ENCODE measurements around the gene HOXA6.
A peak's percentile ranks its signal among the peaks of the same experiment; 100 is the strongest.

Gene HOXA6

DNA sequence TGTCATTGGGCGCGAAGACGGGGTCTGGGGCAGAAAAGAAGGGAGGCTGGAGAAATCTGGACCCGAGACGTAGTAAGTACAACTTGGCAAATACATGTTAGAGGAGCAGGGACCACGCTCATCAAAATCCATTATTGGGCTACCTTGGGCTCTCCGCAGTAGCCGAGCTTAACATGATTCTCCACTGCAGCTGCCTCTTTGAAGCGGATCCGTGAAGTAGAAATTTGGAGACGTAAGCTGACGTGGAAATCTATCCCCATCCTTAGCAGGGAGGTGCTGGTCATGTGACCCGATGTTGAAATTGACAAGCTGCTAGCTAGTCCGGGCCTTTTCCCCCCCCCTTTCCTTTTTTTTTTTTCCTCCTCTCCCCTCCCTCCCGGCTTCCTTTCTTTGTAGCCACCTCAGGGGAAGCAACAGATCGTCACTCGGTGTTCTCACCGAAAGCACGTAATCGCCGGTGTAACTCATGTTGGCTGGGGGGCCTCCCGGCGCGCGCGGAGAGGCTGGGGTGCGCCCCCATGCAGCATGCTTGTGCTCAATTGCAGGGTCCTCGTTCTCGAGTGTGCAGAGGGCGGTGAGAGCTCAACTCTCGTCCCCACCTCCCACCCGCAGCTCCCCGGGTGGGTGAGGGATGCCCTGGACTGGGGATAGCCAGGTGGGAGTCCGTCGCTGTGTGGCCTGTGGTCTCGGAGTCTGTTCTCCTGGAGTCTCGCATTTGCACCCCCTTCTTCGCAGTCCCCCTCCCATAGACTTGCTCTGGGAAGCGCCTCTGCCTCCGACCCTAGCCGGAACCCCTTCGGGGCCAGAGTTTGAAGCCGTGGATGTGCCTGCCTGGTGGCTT lies 37.7 kb upstream of the HOXA6 start, which contains the start of gene HOXA11:
HOXA11 (minus strand) TSS at position 220 of the 841 bp plus-strand sequence; CDS start at position 132, 88 bp downstream.
- peak within 1 kb of the TSS; percentile 98 for H3K27ac ChIP-seq
- DNase-seq (ENCODE audit: low spot score), result peak; percentile 99
- CTCF ChIA-PET, result interaction anchor here (0.6 to 1.2 kb wide), 3 partner anchors 9 to 497 kb away, joined by 3 to 5 read pairs (median 3); no protein-coding TSS in a partner anchor

DNA sequence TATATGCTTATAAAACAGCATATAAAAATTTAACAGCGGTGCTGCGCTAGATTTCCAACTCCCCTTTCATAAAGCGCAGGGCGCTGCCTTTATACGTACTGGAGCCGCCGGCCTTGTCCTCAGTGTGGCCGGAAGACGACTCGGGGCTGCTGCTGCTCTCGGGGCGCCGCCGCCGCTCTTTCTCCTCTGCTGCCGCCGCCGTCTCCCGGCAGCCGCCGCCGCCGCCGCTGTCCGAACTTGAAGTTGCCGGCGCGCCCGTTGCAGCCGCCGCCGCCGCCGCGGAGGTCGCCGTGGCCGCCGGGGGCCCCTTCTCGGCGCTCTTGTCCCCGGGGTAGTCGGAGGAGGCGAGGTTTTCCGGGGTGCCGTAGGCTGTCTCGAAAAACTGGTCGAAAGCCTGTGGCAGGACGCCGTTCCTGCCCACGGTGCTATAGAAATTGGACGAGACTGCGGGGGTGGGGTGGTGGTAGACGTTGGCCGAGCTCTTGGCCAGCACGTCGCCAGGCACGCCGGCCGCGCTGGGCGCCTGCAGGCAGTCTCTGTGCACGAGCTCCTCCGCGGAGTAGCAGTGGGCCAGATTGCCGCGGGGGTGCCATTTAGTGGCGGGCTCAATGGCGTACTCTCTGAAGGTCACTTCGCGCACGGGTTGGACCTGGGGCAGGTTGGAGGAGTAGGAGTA lies 36.9 kb upstream of the HOXA6 start:
- TF ChIP-seq, protein P1, sequence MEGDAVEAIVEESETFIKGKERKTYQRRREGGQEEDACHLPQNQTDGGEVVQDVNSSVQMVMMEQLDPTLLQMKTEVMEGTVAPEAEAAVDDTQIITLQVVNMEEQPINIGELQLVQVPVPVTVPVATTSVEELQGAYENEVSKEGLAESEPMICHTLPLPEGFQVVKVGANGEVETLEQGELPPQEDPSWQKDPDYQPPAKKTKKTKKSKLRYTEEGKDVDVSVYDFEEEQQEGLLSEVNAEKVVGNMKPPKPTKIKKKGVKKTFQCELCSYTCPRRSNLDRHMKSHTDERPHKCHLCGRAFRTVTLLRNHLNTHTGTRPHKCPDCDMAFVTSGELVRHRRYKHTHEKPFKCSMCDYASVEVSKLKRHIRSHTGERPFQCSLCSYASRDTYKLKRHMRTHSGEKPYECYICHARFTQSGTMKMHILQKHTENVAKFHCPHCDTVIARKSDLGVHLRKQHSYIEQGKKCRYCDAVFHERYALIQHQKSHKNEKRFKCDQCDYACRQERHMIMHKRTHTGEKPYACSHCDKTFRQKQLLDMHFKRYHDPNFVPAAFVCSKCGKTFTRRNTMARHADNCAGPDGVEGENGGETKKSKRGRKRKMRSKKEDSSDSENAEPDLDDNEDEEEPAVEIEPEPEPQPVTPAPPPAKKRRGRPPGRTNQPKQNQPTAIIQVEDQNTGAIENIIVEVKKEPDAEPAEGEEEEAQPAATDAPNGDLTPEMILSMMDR (conservative IDR thresholded peaks at IDR 0.05; ENCODE audit: low read depth), result no peak
- CTCF ChIA-PET, result interaction anchor here (0.6 to 1.3 kb wide), 6 partner anchors 8 to 53 kb away, joined by 3 to 5 read pairs (median 3); no protein-coding TSS in a partner anchor
- POLR2A ChIA-PET (ENCODE audit: low non-redundant PET), result interaction anchor here (1.1 kb wide), 1 partner anchor 12 kb away, joined by 4 read pairs; no protein-coding TSS in a partner anchor
- peak overlapping the region; percentile 98 for H3K27ac ChIP-seq
- no peak for DNase-seq (ENCODE audit: low spot score)

More for the DNA sequence above, 37.7 kb upstream of the HOXA6 start, which contains the start of gene HOXA11:
- POLR2A ChIA-PET (ENCODE audit: low non-redundant PET), result interaction anchor here (1.1 kb wide), 1 partner anchor 13 kb away, joined by 4 read pairs; no protein-coding TSS in a partner anchor
- TF ChIP-seq, protein P1 (conservative IDR thresholded peaks at IDR 0.05; ENCODE audit: low read depth), result no peak

DNA sequence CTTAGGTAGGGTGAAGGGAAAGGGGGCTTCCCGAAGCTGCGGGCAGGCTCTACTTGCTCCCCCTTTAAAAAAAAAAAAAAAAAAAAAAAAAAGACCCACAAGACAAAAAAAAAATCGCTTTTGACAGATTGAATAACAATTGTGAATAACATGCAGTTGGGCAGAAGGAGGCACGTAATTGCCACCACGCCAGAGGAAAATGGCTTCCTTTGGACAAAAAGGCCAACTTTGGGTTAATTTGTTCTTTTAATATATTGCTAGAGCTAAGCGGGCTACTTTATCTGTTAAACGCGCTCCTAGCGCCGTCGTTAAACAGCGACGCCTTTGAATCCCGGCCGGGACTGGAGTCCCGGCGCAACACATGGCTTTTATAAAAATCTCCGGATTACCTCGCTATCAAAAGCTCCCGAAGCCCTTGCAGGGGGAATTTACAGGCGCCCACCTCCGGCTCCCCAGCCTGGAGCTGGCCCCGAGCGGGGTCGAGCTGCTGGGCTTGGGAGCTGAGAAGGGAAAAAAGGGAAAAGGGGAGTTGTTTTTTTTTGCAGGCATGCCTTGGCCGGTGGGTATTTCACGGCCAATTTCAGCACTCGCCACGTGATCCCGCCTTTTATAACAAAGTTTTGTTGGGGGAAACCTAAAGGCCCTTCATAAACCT lies 36.2 kb upstream of the HOXA6 start:
- CTCF ChIA-PET, result interaction anchor here (0.6 to 1.3 kb wide), 9 partner anchors 8 to 1206 kb away, joined by 3 to 6 read pairs (median 3); no protein-coding TSS in a partner anchor
- POLR2A ChIA-PET (ENCODE audit: low non-redundant PET), result interaction anchor here (0.7 to 1.1 kb wide), 2 partner anchors 11 to 459 kb away, joined by 4 to 11 read pairs; no protein-coding TSS in a partner anchor
- no peak for DNase-seq (ENCODE audit: low spot score)
- H3K27ac ChIP-seq, result peak overlapping the region; percentile 98
- TF ChIP-seq, protein P1 (conservative IDR thresholded peaks at IDR 0.05; ENCODE audit: low read depth), result no peak

DNA sequence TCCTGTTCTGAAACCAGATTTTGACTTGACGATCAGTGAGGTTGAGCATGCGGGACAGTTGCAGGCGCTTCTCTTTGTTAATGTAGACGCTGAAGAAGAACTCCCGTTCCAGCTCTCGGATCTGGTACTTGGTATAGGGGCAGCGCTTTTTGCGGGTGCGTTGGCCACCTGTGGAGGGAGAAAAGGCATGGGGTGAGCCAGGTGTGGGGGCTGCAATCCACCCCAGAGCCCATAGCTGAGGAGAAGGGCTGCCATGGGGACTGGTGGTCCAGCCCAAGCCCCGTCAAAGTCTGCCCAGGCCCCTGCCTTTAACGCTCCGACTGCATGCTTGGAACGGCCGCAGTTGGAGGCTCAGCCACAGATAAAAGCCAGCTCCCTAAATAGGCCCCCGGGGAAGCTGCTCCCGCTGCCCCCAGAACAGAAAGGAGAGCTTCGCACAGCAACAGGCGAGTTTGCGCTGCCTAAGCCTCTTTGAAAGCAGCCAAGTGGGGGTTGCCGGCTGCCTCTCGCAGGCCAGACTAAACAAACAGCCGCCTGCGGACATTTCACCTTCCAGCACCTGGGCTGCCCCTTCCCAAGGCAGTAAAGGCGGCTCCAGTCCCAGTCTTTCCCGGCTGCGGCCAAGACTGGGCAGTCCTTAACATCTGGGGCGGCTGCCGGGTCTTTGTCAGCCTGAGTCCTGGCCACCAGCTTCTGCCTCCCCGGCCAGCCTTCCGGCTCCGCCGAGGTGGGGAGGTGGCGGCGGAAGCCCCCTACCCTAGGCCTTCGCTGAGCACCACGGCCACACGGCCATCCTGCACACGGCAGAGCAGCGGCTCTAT lies 35.5 kb upstream of the HOXA6 start:
- DNase-seq (ENCODE audit: low spot score), result no peak
- TF ChIP-seq, protein P1 (conservative IDR thresholded peaks at IDR 0.05; ENCODE audit: low read depth), result no peak
- peak overlapping the region; percentile 98 for H3K27ac ChIP-seq
- ChIA-PET CTCF (interaction anchor here (0.5 to 1.3 kb wide), 9 partner anchors 7 to 1207 kb away, joined by 3 to 6 read pairs (median 3); no protein-coding TSS in a partner anchor), POLR2A (ENCODE audit: low non-redundant PET) (interaction anchor here (0.7 kb wide), 1 partner anchor 459 kb away, joined by 11 read pairs; no protein-coding TSS in a partner anchor)

DNA sequence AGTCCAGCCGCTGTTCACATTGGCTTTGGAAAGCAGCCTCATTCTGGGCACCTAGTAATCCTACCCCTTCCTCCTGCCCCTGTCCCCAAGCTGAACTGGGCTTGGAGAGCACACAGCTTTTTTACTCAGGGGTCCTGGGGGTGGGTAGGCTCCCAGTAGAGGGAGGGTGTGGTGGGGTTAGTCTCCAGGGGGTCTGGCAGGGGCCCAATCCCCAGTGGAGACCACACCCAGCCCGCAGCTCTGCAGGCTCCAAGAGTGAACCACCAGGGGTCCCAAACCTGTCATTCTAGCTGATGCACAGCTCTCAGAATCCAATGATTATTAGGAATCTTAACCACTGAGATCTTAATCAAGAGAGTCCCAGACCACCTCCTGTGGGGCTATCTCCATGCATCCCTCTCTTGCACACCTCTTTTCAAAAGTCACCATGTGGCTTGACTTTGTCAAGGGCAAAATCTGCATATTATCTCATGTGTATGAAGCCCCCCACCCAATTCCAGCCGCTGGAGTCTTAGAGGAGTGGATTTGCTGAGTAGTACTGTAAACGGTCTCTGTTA lies 34.8 kb upstream of the HOXA6 start:
- ChIA-PET CTCF (interaction anchor here (0.7 to 0.9 kb wide), 3 partner anchors 10 to 18 kb away, joined by 3 to 5 read pairs (median 3); no protein-coding TSS in a partner anchor), POLR2A (ENCODE audit: low non-redundant PET) (no interaction called here)

More for the DNA sequence above, 34.8 kb upstream of the HOXA6 start:
- TF ChIP-seq, protein P1 (conservative IDR thresholded peaks at IDR 0.05; ENCODE audit: low read depth), result no peak
- peak overlapping the region; percentile 98 for H3K27ac ChIP-seq
- DNase-seq (ENCODE audit: low spot score), result no peak

Data from RWPE1 (cell line).